Right hindlimb (tissue), 1 donor: Measurements from ENCODE around the gene GJA5.

Source experiments
- DNase-seq: peaks from one replicate; pipeline ENCODE4 v3.0.0-alpha.2; 2018

The GJA5 gene

DNA sequence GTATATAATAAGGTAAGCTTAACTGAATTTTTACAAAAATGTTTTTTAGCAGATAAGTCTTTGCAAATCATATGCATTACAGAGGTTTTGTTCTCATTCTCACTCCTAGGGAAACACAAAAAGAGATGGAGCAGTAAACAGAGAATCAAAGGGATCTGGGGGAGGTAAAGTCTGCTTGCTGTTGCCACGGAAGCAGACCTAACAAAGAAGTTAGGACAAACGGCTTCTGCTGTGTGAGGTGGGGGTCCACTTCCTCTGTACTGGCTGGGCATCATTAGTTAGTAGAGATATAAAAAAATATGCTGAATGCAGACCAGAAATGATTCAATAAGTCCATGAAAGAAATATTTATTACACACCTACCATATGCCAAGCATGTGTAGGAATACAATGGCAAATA lies 34.2 kb downstream of the GJA5 start:
- no peak for DNase-seq

DNA sequence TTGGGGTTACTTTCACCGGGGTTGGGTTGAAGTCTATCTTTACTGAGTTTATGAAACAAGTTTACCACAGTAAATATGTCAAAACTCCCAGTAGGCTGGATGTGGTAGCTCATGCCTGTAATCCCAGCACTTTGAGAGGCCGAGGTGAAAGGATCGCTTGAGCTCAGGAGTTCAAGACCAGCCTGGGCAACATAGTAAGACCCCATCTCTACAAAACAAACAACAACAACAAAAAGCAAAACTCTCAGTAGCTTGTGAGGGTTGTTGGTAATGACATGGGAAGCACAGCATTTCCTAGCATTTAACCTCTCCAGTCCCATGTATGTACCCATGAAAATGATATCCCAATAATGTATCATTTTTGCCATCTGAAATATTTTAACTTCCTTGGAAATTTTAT lies 34.7 kb downstream of the GJA5 start:
- no peak for DNase-seq

DNA sequence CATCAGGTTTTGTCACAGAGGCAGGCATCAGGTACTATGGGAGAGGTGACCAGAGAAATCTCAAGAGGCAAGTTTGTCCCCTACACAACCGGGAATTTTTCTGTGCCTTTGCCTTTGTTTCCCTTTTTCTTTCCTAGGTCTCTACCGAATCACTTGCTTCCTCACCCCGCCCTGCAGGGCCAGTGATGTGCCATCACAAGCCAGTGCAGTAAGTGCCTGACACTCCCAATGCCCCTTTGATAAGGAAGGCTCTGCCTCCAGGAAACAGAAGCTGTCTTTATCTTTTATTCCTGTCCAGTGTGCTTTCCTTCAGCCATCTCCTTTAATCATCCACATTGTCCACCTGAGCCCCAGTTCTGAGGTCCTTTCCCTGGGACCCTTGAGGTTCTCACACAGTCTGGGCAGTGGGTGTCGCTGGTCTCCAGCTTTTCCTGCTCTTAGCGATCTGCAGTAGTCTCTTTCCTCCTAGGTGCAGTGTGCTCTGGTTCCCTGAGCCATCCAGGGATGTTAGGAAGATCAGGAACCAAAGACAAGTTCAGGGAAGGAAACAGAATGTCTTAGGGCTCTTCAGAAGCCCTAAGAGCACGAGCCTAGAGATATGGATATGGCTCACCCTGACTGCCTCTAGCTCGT lies 36.6 kb downstream of the GJA5 start:
- no peak for DNase-seq

DNA sequence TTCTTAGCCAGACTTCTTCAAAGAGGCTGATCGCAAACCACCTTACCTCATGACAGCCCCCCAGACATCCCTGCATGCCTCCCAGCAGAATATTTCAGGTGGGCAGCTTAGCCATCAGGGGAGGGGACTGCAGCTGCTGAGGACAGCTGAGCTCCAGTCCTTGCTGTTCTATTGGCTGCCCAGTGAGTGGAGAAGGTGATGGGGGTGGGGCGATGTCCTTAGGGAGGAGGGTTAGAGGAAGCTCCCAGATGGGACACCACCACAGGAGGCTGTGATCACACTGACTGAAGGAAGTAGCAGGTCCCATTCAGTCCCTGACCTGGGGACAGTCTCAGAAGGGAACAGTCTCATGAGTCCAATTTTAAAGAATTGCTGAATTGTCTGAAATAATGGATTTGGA lies 38.3 kb downstream of the GJA5 start:
- DNase-seq, result no peak

DNA sequence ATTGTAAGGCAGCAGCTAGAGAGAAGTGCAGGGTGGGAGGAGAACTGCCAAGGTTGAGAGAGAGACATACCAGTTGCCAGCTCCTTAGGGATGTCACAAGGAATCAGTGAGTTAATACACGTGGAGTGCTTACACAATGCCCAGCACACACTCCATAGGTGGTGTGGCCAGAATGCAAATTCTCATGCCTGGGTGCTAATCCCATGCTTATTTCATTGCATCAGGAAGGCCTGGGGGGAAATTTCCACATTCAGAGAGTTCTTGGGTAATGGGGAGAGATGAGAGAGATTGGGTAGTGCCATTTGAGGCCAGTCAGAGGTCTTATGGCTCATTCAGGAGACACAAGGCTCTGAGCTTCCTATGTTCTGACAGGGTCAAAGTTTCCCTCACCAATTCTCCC lies 38.7 kb downstream of the GJA5 start:
- no peak for DNase-seq

DNA sequence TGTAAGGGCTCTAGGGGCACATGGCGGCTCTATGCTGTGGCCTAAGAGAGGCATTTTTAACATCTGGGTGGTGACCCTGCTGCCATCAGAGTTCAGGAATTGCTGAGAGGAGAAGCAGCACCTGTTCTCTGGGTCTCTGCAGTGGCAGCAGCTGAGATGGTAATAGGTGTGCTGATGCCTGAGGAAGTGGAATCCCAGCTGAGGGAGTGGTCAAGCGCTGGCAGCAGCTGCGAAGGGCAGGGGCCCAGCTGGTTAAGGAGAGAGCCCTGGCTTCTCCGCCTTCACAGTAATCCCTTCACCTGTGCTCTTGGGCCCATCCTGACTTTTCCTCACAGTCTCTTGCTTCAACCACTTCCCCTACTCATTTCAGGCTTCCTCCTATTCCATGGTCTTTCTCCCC lies 39.8 kb downstream of the GJA5 start:
- no peak for DNase-seq

DNA sequence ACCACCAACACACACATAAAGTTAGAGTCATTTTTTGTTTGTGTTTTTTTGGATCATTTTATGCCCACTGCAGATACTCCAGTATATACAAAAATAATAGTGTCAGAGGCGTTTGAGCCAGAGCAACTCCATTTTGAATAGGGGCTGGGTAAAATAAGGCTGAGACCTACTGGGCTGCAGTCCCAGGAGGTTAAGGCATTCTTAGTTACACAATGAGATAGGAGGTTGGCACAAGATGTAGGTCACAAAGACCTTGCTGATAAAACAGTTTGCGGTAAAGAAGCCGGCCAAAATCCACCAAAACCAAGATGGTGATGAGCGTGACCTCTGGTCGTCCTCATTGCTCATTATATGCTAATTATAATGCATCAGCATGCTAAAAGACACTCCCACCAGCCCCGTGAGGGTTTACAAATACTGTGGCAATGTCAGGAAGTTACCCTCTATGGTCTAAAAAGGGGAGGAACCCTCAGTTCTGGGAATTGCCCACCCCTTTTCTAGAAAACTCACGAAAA lies 40.6 kb downstream of the GJA5 start:
- no peak for DNase-seq

DNA sequence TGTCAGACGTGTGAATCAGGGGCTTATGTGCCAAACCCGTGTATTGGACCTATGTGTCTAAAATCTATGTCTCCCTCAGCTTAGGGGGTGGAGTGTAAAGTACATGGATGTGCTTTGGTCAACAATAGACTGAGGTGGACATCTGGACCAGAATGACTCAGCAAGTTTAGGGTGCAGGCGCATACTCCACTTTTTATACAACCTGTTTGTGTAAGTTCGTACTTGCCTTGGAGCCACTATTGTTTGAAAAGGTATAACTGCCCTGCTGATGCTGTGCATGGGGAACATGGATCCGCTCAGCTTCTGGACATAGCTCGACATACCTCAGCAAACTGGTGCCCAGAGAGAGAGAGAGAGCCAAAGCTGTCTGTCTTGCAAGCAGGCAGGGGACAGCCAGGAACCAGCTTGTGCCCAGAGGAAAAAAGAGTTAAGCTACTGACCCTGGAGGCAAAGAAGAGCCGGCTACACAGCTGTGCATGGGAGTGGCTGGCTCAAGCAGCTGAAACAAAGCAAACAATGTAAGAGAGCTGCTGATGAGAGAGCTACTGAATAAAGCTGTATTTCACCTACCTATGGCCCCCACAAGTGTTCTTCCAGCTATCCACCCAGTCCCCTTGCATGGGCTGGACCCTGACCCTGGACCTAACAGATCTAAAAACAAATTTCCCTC lies 41.2 kb downstream of the GJA5 start:
- no peak for DNase-seq

DNA sequence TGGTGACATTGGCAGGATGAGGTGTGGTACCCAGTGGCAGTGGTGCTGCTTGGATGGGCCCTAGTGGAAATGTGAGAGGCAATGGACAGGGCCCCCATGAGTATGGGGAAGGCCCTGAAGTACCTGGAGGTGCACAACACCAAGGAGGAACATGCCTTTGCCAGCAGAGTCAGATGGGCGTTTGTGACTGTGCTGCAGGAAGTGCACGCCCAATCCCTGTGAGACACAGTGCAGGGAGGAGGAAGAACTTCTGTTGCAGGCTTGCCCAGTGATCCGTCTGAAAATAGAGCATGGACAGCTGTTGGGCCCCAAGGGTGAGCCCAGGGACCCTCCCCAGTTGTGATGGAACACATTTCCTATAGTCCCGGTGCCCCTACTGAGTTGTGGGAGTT lies 42.7 kb downstream of the GJA5 start:
- no peak for DNase-seq

DNA sequence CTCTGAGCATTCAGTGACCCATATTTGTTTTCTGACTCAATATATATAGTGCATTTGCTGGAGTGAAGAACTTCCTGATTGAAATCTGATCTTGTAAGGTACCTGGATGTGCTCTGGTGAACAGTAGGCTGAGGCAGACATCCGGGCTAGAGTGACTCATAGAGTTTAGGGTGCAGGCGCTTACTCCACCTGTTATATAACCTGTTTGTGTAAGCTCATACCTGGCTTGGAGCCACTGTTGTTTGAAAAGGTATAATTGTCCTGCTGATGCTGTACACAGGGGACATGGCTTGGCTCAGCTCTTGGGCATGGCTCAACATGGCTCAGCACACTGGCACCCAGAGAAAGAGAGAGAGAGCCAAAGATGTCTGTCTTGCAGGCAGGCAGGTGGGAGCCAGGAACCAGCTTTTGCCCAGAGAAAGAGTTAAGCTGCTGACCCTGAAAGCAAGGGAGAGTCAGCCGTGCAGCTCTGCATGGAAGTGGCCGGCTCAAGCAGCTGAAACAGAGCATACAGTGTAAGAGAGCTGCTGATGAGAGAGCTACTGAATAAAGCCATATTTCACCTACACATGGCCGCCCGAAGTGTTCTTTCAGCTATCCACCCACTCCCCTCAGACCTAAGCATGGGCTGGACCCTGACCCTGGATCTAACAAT lies 43.2 kb downstream of the GJA5 start:
- DNase-seq, result no peak

DNA sequence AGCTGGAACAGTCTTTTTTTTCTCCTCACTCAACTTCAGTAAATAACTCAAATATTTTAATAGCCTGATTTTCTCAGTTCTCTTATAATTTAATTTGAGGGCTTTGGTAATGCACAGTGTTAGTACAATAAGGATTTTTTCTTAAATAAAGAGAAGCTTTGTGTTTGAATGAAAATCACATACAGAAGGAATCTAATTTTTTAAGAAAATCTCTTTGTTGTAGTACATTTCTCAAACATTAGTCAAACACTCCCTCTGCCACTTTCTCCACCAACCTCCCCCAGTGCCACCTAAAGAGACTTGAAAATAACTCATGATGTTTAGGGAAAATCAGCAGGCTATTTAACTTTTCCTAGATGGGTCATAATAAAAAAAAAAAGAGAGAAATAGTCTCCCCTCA lies 47.8 kb downstream of the GJA5 start:
- no peak for DNase-seq
